ENCODE data around the gene BLM. TPM values are rescaled to one million over a fixed set of nuclear protein-coding genes. Genes with fewer than 3 reads are reported as not detected.

The BLM gene
- total RNA-seq, 1 donor from 2014 or later, result 11.5 TPM

DNA sequence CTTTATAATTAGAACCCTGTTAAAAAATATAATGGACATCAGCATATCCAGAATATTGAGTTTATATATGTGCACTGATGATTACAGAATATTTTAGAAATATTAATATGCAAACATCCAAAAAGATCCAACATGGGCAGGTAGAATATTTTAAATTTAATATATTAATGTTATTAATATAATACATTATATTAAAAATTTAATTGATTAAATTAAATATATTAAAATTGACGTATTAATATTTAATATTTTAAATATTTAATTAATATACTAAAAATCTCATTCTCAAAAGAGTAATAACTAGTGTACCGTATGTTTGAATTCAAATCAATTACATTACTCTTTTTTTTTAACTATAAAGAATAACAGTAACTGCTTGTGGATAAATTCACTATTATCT is 77.4 kb downstream of the BLM start:
- H3K9me3 Mint-ChIP-seq (ENCODE audit: unreplicated experiment), result no peaks in the 10 kb centered on the region
- H3K27me3 Mint-ChIP-seq (ENCODE audit: unreplicated experiment), result no peaks in the 10 kb centered on the region
- H3K36me3 Mint-ChIP-seq (ENCODE audit: low read depth, unreplicated experiment), result peaks cover 8% of the 10 kb centered on the region
- H3K4me1 Mint-ChIP-seq (ENCODE audit: unreplicated experiment), result no peaks in the 10 kb centered on the region
- H3K4me3 Mint-ChIP-seq (ENCODE audit: unreplicated experiment), result no peak overlapping the region
- no peak overlapping the region for H3K27ac Mint-ChIP-seq (ENCODE audit: unreplicated experiment)
- no peak for DNase-seq (ENCODE audit: low spot score)
- no peak for TF ChIP-seq CTCF (IDR thresholded peaks at IDR 0.05; ENCODE audit: unreplicated experiment)

DNA sequence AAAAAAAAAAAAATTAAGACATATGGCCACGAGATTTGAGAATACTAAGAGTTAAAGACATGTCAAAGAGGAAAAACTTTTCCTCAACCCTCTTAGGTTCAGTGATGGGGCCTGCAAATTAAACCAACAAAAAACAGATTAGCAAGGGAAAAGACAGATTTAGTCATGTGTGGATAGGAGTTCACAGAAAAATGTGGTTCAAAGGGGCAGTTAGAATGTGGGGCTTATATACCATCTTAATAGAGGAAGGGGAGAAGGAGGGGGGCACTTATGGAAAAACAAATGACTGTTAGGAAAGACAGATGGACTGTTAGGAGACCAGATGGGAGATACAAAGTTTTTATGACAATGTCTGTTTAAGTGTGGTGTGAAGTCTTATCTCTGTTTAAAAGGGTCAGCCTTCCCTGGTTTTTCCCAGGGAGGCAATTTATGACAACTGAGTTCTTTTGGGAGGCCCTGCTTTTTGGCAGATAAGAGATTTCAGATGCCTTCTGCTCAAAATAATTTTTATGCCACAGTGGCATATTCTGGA is 82.6 kb downstream of the BLM start:
- no peaks in the 10 kb centered on the region for H3K9me3 Mint-ChIP-seq (ENCODE audit: unreplicated experiment)
- no peaks in the 10 kb centered on the region for H3K4me1 Mint-ChIP-seq (ENCODE audit: unreplicated experiment)
- H3K27ac Mint-ChIP-seq (ENCODE audit: unreplicated experiment), result no peak overlapping the region
- TF ChIP-seq CTCF (IDR thresholded peaks at IDR 0.05; ENCODE audit: unreplicated experiment), result no peak
- peaks cover 2% of the 10 kb centered on the region for H3K27me3 Mint-ChIP-seq (ENCODE audit: unreplicated experiment)
- peaks cover 8% of the 10 kb centered on the region for H3K36me3 Mint-ChIP-seq (ENCODE audit: low read depth, unreplicated experiment)
- DNase-seq (ENCODE audit: low spot score), result no peak
- H3K4me3 Mint-ChIP-seq (ENCODE audit: unreplicated experiment), result no peak overlapping the region

GRCh38 chr15:90801803-90802202 is 84.7 kb downstream of the BLM start:
- Mint-ChIP-seq H3K4me3 (ENCODE audit: unreplicated experiment) (no peak overlapping the region), H3K36me3 (ENCODE audit: low read depth, unreplicated experiment) (no peaks in the 10 kb centered on the region), H3K27ac (ENCODE audit: unreplicated experiment) (no peak overlapping the region), H3K4me1 (ENCODE audit: unreplicated experiment) (no peaks in the 10 kb centered on the region), H3K9me3 (ENCODE audit: unreplicated experiment) (no peaks in the 10 kb centered on the region), H3K27me3 (ENCODE audit: unreplicated experiment) (peaks cover 2% of the 10 kb centered on the region)
- DNase-seq (ENCODE audit: low spot score), result no peak
- no peak for TF ChIP-seq CTCF (IDR thresholded peaks at IDR 0.05; ENCODE audit: unreplicated experiment)

- H3K27me3 Mint-ChIP-seq (ENCODE audit: unreplicated experiment), result no peaks in the 10 kb centered on the region
- H3K4me3 Mint-ChIP-seq (ENCODE audit: unreplicated experiment), result no peak overlapping the region
- no peak for TF ChIP-seq CTCF (IDR thresholded peaks at IDR 0.05; ENCODE audit: unreplicated experiment)
- no peaks in the 10 kb centered on the region for H3K36me3 Mint-ChIP-seq (ENCODE audit: low read depth, unreplicated experiment)
- no peaks in the 10 kb centered on the region for H3K9me3 Mint-ChIP-seq (ENCODE audit: unreplicated experiment)
- DNase-seq (ENCODE audit: low spot score), result no peak
- no peak overlapping the region for H3K27ac Mint-ChIP-seq (ENCODE audit: unreplicated experiment)
- no peaks in the 10 kb centered on the region for H3K4me1 Mint-ChIP-seq (ENCODE audit: unreplicated experiment)
Observed at GRCh38 chr15:90807074-90807785, 90.1 kb downstream of the BLM start.

DNA sequence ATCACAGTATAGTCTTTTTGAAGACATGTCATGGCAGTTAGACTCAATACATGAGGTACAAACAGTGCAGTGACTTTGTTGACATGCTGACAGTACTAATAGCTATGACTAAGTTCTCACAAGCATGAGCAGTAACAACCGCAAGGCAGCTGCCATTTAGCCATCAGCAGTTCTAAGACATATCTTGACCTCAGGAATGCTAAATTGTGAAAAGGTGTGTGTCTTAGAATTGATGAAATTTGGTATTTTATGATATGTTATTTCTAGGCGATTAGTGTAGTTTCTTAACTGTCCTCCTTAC is 90.6 kb downstream of the BLM start:
- TF ChIP-seq CTCF (IDR thresholded peaks at IDR 0.05; ENCODE audit: unreplicated experiment), result no peak
- Mint-ChIP-seq H3K27ac (ENCODE audit: unreplicated experiment) (no peak overlapping the region), H3K27me3 (ENCODE audit: unreplicated experiment) (no peaks in the 10 kb centered on the region), H3K9me3 (ENCODE audit: unreplicated experiment) (no peaks in the 10 kb centered on the region), H3K4me1 (ENCODE audit: unreplicated experiment) (no peaks in the 10 kb centered on the region), H3K36me3 (ENCODE audit: low read depth, unreplicated experiment) (no peaks in the 10 kb centered on the region), H3K4me3 (ENCODE audit: unreplicated experiment) (no peak overlapping the region)
- no peak for DNase-seq (ENCODE audit: low spot score)
